GM06990 (cell line): ENCODE data around the gene TSHB.

ENCODE experiments used
- DNase-seq: peaks from one replicate; pipeline ENCODE4 v3.0.0-alpha.2; 2011; ENCODE audit not compliant: insufficient read length; ENCODE audit errors: extremely low read depth
- H3K27me3 ChIP-seq: replicated peaks from 2 replicates; pipeline ENCODE4 v1.6.0; 2011; ENCODE audit warnings: low read length; ENCODE audit not compliant: control insufficient read depth, insufficient read depth
- H3K36me3 ChIP-seq: 2 replicates; pipeline ENCODE4 v1.5.1; 2011; ENCODE audit warnings: low read length; ENCODE audit not compliant: control insufficient read depth, insufficient read depth
- H3K4me3 ChIP-seq: replicated peaks from 2 replicates; pipeline ENCODE4 v1.5.1; 2011; ENCODE audit warnings: low read depth, mild to moderate bottlenecking, control low read depth, low read length
- CTCF ChIP-seq: IDR thresholded peaks from 2 replicates; pipeline ENCODE4 v1.5.1; 2011; ENCODE audit warnings: low read length, control low read depth, mild to moderate bottlenecking, inconsistent platforms; ENCODE audit not compliant: insufficient read depth, poor library complexity, severe bottlenecking

TSHB gene

GRCh38 chr1:115031595-115031994, 2.0 kb downstream of the TSHB start:
- Histone ChIP-seq H3K36me3 (no peaks in the 10 kb centered on the region), H3K27me3 (no peaks in the 10 kb centered on the region), H3K4me3 (no peak overlapping the region)
- DNase-seq = no peak
- no peak for TF ChIP-seq CTCF

GRCh38 chr1:115035652-115036051, 6.0 kb downstream of the TSHB start:
- no peak for DNase-seq
- no peak for TF ChIP-seq CTCF
- H3K27me3 ChIP-seq = no peaks in the 10 kb centered on the region; the same call in none of the 2 replicates
- H3K36me3 ChIP-seq = no peaks in the 10 kb centered on the region
- H3K4me3 ChIP-seq = no peak overlapping the region

GRCh38 chr1:115036814-115037507, 7.3 kb downstream of the TSHB start:
- H3K27me3 ChIP-seq = no peaks in the 10 kb centered on the region; the same call in none of the 2 replicates
- H3K4me3 ChIP-seq = no peak overlapping the region
- TF ChIP-seq CTCF = no peak
- H3K36me3 ChIP-seq = no peaks in the 10 kb centered on the region
- no peak for DNase-seq

GRCh38 chr1:115040501-115040900, 10.9 kb downstream of the TSHB start:
- no peak overlapping the region for H3K4me3 ChIP-seq
- DNase-seq = no peak
- TF ChIP-seq CTCF = peak; percentile 11
- no peaks in the 10 kb centered on the region for H3K36me3 ChIP-seq
- H3K27me3 ChIP-seq = no peaks in the 10 kb centered on the region; the same call in none of the 2 replicates

- TF ChIP-seq CTCF = peak; percentile 38
- Histone ChIP-seq H3K27me3 (no peaks in the 10 kb centered on the region; the same call in none of the 2 replicates), H3K4me3 (no peak overlapping the region), H3K36me3 (no peaks in the 10 kb centered on the region)
- no peak for DNase-seq
Observed at GRCh38 chr1:115041654-115042053, 12.0 kb downstream of the TSHB start.

GRCh38 chr1:115046751-115047150, 17.1 kb downstream of the TSHB start:
- Histone ChIP-seq H3K36me3 (no peaks in the 10 kb centered on the region), H3K27me3 (no peaks in the 10 kb centered on the region), H3K4me3 (no peak overlapping the region)
- DNase-seq = no peak
- TF ChIP-seq CTCF = no peak
